Lung microvascular endothelial cell (primary cell): ENCODE measurements around the gene NPLOC4. TPM values are rescaled to one million over a fixed set of nuclear protein-coding genes. Genes with fewer than 3 reads are reported as not detected.
"Not testable (repeated sequence)": the region's sequence is repeated elsewhere in the genome, so short reads cannot be mapped to it uniquely, and the experiment has no call there.

Source experiments
- DNase-seq, 2 donors: peaks; one replicate each; pipeline versions ENCODE4 v3.0.0 to v3.0.0-alpha.2; 2010; ENCODE audit warnings: low read depth in 2 of 2
- total RNA-seq: library from RNA; depleted of rRNA; stranded (reverse); fragments of >200 nt; gene quantifications from 2 replicates; pipeline ENCODE4 v1.2.1, GENCODE V29; 2014

Gene NPLOC4
- total RNA-seq, 1 donor from 2014 or later, result 51.2 TPM

DNA sequence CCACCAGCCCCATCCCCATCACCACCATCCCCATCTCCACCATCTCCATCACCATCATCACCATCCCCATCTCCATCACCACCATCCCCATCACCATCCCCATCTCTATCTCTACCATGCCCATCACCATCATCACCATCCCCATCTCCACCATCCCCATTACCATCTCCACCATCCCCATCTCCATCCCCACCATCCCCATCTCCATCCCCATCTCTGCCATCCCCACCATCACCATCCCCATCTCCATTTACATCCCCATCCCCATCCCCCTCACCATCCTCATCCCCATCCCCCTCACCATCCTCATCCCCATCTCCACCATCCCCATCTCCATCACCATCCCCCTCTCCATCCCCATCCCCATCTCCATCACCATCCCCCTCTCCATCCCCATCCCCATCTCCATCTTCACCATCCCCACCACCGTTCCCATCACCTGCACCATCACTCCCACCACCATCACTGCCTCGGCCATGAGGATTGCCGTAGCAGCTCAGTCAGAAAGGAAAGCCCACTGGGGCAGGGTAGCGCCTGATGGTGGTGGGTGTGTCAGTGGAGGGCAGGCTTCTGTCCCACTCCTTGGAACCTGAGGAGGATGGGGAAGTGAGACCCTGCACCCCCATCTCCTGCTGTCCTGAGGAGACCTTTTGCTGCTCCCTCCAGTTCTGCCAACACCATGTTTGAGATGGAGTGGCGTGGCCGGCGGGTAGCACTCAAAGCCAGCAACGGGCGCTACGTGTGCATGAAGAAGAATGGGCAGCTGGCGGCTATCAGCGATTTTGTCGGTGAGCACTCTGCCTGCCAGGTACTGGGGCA lies 101.2 kb downstream of the NPLOC4 start:
- DNase-seq, result no peak

DNA sequence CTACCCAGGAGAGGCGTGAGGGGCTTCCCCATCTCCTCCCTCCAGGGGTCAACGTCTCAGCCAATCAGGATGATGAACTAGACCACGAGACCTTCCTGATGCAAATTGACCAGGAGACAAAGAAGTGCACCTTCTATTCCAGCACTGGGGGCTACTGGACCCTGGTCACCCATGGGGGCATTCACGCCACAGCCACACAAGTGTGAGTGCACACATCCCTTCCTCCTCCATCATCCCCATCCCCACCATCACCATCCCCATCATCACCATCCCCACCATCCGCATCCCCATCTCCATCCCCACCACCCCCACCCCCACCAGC lies 101.9 kb downstream of the NPLOC4 start:
- DNase-seq, result no peak

DNA sequence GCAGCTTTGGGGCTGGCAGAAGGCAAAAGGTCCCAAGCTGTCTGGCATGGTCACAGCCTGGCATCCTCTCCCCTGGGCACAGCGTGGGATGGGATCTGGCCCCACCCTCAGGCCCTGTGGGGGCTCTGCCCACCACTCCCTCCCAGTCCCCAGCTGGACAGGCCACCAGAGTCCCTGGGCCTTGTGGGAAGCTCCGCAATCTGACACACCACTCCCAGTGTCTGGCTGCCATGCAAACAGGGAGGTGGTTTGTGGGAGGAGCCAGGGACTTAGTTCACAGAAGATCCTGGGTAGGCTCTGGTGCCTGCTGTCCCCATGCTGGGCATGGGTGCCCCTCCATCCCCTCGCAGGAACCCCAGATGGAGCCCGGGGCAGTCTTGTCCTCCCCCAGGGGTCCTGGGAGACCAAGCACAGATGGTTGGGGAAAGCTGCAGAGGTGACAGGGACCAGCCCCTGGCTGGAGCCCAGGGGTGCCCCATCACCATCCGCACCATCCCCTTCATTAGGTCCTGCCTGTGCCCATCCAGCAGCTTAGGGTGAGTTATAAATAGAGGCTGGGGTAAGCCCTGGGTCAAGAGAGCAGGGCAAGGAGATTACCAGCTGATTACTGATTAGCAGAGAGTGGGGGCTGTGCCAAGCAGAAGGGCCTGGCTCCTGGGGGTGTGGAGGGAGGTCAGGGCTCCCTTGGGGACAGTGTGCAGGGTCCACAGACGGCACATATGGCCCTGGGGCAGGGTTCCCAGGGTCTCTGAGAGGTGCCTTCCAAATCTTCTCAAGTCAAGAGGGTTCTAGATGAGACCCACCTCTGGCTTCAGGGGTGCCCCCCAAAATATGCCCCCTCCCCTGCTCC lies 102.5 kb downstream of the NPLOC4 start:
- DNase-seq, result no peak

DNA sequence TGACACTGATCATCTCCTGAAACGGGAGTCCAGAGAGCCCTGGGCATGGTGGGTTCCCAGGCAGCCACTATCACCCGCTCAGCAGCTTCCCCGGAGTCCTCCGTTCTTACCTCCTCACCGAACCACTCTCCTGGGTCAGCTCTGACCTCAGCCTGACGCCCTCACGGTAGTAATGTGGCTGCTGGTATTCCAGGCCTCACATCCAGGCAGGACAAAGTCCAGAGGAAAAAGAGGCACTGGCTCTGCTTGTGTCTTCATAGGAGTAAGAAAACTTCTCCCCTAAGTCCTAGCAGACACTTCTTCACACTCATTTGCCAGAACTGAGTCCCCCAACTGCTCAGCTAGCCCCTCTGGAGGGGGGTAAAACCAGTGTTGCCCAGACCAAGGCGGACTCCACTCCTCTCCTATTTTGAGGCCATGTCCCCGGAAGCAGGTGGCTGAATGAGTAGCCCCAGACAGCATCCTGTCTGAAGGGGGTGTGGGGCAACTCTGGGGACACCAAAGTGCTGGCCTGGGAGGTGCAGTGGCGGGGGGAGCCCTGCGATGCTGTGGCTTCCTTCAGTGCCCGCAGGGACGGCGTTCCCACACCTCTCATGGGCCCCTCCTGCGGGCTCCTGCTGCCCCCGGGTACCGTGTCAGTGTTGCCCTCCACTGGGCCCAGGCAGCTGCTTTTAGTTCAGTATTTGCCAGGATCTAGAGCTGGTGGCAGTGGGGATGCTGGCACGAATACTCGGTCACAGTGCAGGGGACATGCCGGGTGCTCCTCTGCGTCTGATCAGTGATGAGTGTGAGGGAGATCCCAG lies 103.4 kb downstream of the NPLOC4 start:
- no peak for DNase-seq

DNA sequence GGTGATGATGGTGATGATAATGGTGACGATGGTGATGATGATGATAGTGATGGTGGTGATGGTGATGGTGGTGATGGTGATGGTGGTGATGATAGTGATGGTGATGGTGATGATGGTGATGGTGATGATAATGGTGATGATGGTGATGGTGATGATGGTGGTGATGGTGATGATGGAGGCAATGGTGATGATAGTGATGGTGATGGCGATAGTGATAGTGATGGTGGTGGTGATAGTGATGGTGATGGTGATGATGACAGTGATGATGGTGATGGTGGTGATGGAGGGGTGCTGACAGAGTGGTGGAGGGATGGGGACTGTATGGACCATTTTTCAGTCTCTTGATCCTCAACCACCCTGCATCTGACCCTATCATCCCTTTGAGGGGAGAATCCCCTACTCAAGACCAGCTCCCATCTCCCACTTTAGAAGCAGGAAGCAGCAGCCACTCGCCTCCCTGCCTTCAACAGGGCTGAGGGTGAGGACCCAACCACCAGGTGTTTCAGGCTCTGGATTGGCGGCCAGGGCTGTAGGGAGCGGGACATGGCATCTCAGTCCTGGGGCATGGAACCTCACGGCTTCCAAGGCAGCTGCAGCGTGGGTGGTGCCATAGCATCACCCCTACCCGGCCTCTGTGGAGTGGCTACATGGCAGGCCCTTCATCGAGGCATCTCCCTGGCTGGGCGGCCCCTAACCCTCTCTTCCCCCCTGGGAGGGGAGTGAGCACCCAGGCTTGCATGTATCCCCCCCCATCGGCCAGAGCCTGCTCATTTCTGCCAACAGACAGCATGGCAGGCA lies 104.2 kb downstream of the NPLOC4 start:
- DNase-seq, result no peak

DNA sequence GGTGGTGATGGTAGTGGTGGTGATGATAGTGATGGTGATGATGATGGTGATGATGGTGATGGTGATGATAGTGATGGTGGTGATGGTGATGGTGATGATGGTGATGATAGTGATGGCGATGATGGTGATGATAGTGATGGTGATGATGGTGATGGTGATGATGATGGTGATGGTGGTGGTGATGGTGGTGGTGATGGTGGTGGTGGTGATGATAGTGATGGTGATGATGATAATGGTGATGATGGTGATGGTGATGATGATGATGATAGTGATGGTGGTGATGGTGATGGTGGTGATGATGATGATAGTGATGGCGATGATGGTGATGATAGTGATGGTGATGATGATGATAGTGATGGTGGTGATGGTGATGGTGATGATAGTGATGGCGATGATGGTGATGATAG lies 104.9 kb downstream of the NPLOC4 start:
- not testable (repeated sequence) for DNase-seq

DNA sequence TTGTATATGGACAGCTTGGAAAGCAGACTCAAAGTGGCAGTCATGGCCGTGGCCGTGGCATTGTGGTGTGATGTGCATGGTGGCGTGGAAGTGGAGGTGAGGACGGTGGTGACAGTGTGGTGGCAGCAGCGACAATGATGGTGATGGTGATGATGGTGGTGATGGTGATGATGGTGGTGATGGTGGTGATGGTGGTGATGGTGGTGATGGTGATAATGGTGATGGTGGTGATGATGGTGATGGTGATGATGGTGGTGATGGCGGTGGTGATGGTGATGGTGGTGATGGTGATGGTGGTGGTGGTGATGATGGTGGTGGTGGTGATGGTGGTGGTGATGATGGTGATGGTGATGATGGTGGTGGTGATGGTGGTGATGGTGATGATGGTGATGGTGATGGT lies 105.9 kb downstream of the NPLOC4 start:
- not testable (repeated sequence) for DNase-seq

DNA sequence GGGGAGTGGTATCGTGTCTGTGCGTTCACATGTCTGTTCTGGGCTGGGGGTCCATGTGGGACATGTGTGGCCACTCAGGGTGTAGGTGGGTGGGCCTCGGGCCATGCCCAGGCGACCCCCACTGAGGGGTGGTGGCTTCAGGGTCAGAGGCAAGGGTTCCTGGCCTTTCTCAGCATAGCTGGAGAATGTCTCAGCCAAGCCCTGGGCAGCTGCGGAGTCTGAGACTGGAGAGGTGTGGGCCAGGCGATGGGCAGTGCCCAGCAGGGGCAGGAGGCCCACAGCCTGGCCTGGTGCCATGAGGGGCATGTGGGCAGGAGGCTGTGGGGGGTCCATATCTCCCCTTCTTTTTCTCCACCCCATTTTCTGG lies 107.5 kb downstream of the NPLOC4 start:
- DNase-seq, result no peak

DNA sequence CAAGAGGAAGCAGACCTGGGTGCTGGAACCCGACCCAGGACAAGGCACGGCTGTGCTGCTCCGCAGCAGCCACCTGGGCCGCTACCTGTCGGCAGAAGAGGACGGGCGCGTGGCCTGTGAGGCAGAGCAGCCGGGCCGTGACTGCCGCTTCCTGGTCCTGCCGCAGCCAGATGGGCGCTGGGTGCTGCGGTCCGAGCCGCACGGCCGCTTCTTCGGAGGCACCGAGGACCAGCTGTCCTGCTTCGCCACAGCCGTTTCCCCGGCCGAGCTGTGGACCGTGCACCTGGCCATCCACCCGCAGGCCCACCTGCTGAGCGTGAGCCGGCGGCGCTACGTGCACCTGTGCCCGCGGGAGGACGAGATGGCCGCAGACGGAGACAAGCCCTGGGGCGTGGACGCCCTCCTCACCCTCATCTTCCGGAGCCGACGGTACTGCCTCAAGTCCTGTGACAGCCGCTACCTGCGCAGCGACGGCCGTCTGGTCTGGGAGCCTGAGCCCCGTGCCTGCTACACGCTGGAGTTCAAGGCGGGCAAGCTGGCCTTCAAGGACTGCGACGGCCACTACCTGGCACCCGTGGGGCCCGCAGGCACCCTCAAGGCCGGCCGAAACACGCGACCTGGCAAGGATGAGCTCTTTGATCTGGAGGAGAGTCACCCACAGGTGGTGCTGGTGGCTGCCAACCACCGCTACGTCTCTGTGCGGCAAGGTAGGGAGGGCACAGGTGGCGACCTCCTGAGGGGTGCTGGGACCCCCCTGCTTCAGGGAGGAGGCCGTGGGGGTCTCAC lies 108.1 kb downstream of the NPLOC4 start:
- DNase-seq, result no peak

DNA sequence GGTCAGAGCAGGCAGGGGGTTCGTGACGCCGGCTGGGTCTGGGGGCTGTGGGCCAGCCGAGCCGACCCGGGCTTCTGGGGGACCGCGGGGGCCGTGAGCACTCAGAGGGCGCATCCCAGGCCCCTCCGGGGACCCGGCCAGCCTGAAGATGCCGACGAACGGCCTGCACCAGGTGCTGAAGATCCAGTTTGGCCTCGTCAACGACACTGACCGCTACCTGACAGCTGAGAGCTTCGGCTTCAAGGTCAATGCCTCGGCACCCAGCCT lies 108.6 kb downstream of the NPLOC4 start:
- no peak for DNase-seq

DNA sequence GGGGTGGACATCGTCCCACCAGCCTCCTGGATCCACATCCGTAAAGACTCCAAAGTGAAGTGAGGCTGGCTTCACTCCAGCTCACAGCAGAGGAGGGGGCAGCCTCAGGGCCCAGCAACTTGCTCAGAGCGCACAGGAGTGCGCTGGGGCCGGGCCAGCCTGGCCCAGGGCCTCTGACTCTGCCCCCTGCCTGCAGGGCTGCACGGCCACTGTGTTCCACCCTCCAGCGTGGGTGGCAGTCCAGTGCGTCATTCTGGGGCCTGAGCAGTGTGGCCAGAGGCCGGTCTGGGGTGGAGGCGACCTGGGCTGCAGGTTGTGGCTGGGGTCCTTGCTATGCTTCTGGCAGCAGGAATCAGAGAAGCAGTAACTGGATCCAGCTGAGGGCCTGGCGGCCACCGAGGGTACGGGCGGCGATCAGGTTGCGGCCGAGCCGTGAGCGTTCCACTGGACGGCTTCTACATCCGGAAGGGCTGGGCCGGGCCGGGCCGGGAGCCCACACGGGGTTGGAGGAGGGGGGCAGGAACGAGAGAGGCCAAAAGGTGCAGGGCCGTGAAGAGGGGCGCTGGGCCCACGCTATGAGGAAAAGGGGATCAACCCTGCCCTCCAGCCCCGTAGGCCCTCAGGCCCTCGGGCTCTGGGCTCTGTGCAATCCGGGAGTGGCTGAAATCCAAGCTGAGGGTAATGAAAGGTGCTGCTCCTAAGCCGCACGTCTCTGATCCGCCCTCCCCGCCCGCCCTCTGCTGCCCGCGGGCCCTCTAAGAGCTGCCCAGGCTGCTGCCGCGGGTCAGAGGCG lies 109.1 kb downstream of the NPLOC4 start, which contains the start of gene FSCN2:
TSS of gene FSCN2 (plus strand) at position 787 of the 793 bp plus-strand sequence. CDS start 155 bp downstream, outside the sequence.
- peak in 1 of 2 donors; percentile 38 for DNase-seq

DNA sequence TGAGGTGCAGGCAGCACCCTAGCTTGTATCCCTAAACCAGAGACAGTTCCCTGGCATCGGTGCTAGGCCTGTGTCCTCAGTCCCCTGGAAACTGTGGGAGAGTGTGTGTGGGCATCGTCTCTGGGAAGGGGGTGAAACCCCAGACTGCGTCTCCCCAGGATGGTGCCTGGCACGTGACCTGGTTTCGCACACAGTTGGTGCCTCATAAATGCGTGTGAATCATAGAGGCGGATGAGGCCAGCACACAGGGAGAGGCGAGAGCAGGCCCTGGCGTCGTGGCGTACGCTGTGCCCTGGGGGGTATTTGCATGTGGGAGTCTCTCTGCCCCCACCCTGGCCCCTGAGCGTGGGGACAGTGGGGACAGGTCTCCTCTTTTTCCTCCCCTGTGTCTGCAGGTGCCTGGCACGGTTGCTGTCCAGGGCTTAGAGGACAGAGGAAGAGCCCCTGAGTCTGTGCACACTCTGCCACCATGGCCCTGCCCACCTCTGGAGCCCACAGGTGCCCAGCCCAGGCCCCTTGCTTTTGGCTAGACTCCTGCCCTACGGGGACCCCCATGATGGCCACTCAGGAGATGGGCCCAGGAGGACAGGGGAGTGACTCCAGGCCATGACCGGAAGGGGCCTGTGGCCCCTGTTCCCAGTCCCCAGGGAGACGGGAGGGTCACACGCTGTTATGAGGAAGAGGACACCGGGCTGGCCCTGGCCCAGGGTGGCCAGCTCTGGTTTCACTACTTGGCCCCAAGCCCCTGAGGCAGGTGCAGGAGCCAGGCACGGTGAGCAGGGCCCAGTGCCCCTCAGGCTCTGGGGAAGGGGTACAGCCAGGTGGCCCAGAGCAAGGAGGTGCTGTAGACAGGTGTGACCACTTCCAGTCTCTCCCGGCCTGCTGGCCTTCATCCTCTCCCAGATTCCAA lies 110.0 kb downstream of the NPLOC4 start:
- no peak for DNase-seq

DNA sequence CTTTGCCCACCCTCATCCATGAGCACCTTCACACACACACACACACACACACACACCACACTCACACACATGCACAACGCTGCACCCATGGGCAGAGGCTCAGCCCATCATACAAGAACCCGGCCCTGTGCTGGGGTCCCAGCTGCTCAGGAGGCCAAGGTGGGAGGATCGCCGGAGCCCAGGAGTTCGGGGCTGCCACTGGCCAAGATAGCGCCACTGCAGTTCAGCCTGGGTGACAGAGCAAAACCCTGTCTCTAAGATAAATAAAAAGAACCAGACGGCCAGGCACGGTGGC lies 112.1 kb downstream of the NPLOC4 start:
- no peak for DNase-seq

DNA sequence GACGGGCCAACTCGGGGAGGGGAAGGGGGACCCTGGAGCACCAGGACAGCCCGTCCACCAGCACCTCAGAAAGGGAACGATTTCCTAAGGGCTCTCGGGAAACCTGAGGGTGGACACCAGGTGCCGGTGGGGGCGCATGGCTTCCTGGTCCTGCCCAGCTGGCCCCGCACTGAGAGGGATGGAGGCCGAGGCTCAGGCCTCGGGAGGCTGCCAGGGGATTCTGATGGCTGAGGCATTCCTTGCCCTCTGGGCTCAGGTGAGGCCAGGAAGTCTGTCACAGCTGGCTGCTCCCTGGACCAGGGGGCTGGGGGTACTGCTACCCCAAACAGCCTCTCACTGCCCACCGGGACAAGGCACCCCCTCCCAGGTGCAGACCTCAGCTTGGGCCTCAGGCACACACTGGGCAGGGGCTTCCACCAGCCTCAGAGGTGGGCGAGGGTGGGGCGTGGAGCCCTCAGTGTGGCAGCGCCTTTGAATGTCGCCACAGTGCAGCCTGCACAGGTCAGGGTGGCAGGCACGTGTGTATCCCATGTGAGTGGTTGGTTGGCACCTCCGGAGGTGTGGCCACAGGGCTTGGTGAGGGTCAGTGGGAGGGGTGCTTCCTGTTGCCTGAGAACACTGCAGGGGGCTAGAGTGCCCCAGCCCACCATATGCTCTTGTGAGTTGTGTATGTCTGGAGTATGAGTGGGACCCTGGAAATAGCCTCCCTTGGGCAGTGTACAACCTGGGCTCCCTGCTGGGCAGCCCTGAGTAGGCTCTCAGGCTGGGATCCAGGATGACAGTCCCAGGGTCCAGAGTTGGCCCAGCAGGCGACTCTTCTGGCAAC lies 112.7 kb downstream of the NPLOC4 start:
- DNase-seq, result no peak

DNA sequence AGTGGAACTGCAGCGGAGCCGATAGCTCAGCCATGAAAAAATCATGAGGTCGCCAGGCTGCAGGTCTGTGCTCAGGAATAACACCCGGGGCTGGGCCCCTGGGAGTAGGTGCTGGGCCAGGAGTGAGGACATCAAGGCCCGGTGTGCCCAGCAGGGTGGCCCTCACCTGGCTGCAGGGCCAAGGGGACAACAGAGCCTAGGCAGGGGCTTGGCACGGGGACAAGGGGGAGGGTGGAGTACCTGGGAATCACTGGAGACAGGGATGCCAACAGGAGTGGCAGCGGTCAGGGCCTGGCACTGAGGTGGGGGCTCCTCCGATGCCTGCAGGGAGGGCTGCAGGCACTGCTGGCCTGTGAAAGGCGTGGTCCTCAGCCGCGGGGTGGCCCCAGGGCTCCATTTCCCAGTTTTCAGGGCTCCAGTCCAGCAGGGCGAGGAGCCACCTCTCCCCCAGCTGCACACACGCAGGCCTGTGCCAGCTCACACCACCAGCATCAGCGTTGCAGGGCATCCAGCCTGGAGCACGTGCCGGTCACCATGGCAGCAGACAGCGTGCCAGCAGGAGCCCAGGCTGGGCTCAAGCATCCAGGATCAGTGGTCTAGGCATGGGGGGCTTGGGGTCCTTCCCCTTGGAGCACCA lies 113.4 kb downstream of the NPLOC4 start:
- peak in 1 of 2 donors; percentile 15 for DNase-seq

DNA sequence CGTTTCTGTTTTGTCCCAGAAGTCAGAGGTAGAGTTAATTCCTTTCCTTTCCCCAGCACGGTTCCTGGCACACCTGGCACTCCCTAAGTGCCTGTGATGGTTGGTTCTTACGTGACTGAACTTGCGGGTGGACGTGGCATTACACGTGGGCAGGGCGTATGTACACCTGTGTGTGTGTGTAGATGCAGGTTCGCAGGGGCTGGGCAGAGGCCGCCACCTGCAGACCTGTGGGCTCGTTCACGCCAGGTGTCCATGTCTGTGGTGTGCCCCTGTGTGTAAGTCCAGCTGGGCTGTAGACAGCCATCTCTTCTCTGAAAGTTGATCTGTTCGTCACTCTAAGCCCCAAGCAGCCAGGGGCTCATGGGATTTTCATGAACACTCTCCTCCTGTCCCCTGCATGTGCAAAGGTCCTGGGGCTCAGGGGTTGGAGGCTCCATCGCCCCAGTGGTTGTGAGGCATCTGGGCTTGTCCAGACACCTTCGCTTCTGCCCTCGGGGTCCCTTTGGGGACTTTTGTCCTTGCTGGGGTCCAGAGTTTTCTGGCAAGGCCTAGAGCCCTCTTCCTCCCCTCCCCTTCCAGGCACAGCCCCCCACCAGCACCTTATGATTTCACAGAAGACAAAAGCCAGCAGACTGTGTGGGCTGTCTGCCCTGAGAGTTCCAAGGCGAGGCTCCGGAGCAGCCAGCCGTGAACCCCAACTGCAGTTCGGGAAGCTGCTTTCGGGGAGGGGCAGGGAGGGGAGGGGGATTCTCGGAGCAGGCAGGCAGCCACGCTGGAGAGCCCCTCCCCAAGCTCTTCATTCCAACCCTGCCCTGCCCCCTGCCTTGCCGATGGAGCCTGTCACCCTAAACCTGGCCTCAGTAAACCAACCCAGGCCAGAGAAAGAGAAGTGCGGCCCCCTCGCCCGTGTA lies 114.2 kb downstream of the NPLOC4 start:
- DNase-seq, result peak in 1 of 2 donors; percentile 62
